Uterus (tissue), 4 donors: ENCODE results near the gene MYBPH. TPM values are rescaled to one million over a fixed set of nuclear protein-coding genes. Genes with fewer than 3 reads are reported as not detected.

ENCODE experiments used
- DNase-seq, 2 donors: peaks; one replicate each; pipeline ENCODE4 v3.0.0-alpha.2; 2019 to 2020
- H3K27ac ChIP-seq, 2 donors: fragments of 200-600 bp; sonication (generic); 1 replicate in 1 of 2; 2 replicates in 1 of 2; pipeline ENCODE4 v1.5.1; 2016 to 2018
- H3K27me3 ChIP-seq, 2 donors: fragments of 200-600 bp; sonication (generic); one replicate each; pipeline ENCODE4 v1.5.1; 2018 to 2019; ENCODE audit warnings: control low read depth in 1 of 2
- H3K36me3 ChIP-seq, 2 donors: fragments of 200-600 bp; sonication (generic); one replicate each; pipeline ENCODE4 v1.5.1; 2019; ENCODE audit warnings: control low read depth in 1 of 2
- H3K4me1 ChIP-seq, 2 donors: fragments of 200-600 bp; sonication (generic); one replicate each; pipeline ENCODE4 v1.5.1; 2018 to 2019; ENCODE audit warnings: control low read depth in 1 of 2
- H3K4me3 ChIP-seq, 2 donors: fragments of 200-600 bp; sonication (generic); 1 replicate in 1 of 2; 2 replicates in 1 of 2; pipeline ENCODE4 v1.5.1; 2018 to 2019; ENCODE audit warnings: mild to moderate bottlenecking in 1 of 2
- H3K9me3 ChIP-seq, 2 donors: fragments of 200-600 bp; sonication (generic); one replicate each; pipeline ENCODE4 v1.5.1; 2019; ENCODE audit warnings: control low read depth in 1 of 2
- POLR2A ChIP-seq, 2 donors: fragments of 450-650 bp; IDR thresholded peaks; one replicate each; pipeline ENCODE4 v1.6.1; 2016; ENCODE audit warnings: antibody characterized with exemption in 2 of 2, mild to moderate bottlenecking in 1 of 2, moderate library complexity in 1 of 2
- intact Hi-C: fragments of 100-400 bp; cut with DNase I; formaldehyde crosslinking; loops from one replicate; pipeline ENCODE4 v1.15.1; 2023; ENCODE audit warnings: low total_unique reads
- total RNA-seq, 4 donors: library from RNA; depleted of rRNA in 3 of 4; stranded (reverse); fragments of >200 nt in 3 of 4; gene quantifications; one replicate each; pipeline versions ENCODE4 v1.1.0 to v1.2.4, GENCODE V29; 2014 to 2023
- TF ChIP-seq, protein P1 (sequence below), 4 experiments: fragments of 200-600 bp in 2 of 4; fragments of 450-650 bp in 2 of 4; sonication (generic) in 2 of 4; IDR thresholded peaks; one replicate each; pipeline ENCODE4 v1.5.1; 2016 to 2019; ENCODE audit warnings: antibody characterized with exemption in 4 of 4, mild to moderate bottlenecking in 2 of 4, moderate library complexity in 1 of 4
- donor health status: DM: yes; HTN: yes; CAD: no.

Gene MYBPH
- total RNA-seq, 4 donors from 2014 or later = 0.64 TPM; not detected in 3

DNA sequence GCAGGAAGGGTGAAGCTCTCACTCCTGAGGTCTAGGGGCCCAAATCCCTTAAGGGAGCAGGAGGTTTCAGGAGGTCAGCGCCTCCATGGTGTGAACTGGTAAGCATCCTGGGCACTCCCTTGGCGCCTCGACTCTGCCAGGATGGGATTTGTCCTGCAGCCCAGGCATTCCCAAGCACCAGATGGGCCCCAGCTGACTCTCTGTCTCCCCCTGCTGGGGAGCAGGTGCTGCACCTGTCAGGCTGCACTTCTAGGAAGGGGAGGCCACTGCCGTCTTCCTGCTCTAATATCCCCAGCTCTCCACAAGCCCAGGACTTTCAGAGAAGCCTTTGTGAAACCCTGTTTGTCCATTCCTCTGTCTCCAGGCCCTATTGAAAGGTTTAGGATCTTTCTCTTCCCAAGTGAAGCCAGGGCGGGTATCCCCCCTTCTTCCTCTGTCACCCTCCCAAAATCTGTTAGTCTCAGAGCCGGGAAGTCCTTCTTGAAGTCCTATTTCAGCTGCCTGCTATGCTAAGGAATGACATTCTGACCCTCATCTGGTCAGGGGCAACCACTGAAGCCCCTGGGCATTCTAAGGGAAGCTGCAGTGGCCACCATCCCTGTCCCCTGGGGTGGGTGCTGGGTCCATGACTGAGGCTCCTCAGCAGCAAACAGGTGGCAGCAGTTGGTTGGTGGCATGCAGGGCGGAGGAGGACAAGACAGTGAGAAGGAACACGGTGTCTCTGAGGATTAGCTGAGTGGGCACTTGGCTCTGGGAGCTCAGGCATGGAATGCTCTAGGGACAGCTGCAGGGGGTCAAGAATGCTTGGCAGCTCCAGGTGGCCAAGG is 3.2 kb downstream of the MYBPH start:
- no peak for DNase-seq
- Histone ChIP-seq H3K27ac (no peak overlapping the region), H3K27me3 (no peaks in the 10 kb centered on the region), H3K9me3 (no peaks in the 10 kb centered on the region), H3K4me1 (no peaks in the 10 kb centered on the region), H3K4me3 (no peak overlapping the region), H3K36me3 (no peaks in the 10 kb centered on the region)
- no peak for TF ChIP-seq POLR2A (IDR thresholded peaks at IDR 0.05)
- TF ChIP-seq, protein P1, sequence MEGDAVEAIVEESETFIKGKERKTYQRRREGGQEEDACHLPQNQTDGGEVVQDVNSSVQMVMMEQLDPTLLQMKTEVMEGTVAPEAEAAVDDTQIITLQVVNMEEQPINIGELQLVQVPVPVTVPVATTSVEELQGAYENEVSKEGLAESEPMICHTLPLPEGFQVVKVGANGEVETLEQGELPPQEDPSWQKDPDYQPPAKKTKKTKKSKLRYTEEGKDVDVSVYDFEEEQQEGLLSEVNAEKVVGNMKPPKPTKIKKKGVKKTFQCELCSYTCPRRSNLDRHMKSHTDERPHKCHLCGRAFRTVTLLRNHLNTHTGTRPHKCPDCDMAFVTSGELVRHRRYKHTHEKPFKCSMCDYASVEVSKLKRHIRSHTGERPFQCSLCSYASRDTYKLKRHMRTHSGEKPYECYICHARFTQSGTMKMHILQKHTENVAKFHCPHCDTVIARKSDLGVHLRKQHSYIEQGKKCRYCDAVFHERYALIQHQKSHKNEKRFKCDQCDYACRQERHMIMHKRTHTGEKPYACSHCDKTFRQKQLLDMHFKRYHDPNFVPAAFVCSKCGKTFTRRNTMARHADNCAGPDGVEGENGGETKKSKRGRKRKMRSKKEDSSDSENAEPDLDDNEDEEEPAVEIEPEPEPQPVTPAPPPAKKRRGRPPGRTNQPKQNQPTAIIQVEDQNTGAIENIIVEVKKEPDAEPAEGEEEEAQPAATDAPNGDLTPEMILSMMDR (IDR thresholded peaks at IDR 0.05) = peak; percentile 40 to 53 (median 49)
- intact Hi-C loops = no loop called here

DNA sequence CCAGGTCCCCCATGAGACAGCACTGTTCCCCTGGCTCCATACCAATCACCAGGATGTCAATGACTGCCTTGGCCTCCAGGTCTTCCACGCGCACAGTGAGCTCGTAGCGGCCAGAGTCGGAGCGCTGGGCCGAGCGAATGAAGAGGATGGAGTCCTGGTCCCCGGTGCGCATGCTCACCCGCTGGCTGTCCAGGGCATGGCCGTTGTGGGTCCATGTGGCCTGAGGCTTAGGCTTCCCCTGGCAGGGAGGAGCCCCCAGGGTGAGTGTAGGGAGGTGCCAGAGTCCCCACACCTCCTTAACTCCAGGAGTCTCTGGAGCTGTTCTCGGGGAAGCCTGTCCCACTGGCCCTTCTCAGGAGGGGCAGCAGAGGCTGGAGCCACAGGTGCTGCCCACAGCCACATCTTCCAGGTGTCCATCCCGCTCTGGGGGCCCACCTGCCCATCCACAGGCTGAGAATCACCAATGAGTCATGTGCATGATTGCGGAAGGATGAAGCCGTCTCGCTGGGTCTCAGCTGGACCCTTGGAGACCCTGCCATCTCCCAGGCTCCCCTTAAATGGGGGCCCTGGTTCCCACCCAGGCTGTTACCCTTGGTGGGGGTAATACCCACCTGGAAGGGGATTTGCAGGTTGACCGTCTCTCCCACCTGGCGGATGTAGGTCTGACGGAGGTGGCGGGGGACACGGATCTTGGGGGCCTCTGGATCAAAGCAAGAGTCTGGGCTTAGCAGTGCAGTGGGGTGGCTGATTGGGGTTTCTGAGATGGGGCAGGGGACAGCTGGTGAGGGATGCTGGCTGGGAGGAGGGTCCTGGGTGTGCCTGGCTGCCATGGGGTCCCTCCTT is 4.1 kb downstream of the MYBPH start:
- Histone ChIP-seq H3K9me3 (no peaks in the 10 kb centered on the region), H3K27me3 (no peaks in the 10 kb centered on the region), H3K36me3 (no peaks in the 10 kb centered on the region), H3K27ac (no peak overlapping the region), H3K4me1 (no peaks in the 10 kb centered on the region), H3K4me3 (no peak overlapping the region)
- TF ChIP-seq POLR2A (IDR thresholded peaks at IDR 0.05) = no peak
- TF ChIP-seq, protein P1 (IDR thresholded peaks at IDR 0.05) = no peak
- no peak for DNase-seq
- intact Hi-C loops = no loop called here

DNA sequence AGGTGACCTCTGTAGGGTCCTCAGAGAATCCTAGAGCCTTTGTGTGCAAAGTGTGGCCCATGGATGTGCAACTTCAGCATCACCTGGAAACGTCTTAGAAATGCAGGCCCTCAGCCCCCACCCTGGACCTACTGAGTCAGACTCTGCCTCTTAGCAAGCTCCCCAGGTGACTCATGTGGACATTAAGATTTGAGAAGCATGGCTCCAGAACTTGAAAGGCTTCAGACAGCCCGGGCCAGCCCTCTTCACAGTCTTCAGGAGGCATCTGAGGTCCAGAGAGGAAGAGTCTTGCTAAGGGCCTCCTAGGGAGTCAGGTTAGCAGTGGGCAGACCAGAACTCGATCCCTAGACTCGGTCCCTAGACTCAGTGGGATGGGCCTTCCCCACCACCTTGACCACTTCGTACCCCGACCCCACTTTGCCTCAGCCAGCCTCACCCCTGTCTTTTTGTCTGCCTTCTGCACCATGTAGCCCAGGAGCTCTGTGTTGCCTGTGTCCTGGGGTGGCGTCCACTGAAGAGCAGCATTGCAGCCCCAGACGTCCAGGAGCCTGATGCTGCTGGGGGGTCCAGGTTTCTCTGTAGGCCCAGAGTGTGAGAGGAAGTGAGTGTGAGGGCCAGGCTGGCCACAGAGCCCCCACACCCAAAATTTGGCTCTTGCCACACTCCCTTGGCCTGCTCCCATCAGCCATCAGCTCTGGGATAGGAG is 4.8 kb downstream of the MYBPH start:
- Histone ChIP-seq H3K4me1 (no peaks in the 10 kb centered on the region), H3K9me3 (no peaks in the 10 kb centered on the region), H3K27ac (no peak overlapping the region), H3K4me3 (no peak overlapping the region), H3K36me3 (no peaks in the 10 kb centered on the region), H3K27me3 (no peaks in the 10 kb centered on the region)
- intact Hi-C loops = no loop called here
- TF ChIP-seq POLR2A (IDR thresholded peaks at IDR 0.05) = no peak
- no peak for DNase-seq

DNA sequence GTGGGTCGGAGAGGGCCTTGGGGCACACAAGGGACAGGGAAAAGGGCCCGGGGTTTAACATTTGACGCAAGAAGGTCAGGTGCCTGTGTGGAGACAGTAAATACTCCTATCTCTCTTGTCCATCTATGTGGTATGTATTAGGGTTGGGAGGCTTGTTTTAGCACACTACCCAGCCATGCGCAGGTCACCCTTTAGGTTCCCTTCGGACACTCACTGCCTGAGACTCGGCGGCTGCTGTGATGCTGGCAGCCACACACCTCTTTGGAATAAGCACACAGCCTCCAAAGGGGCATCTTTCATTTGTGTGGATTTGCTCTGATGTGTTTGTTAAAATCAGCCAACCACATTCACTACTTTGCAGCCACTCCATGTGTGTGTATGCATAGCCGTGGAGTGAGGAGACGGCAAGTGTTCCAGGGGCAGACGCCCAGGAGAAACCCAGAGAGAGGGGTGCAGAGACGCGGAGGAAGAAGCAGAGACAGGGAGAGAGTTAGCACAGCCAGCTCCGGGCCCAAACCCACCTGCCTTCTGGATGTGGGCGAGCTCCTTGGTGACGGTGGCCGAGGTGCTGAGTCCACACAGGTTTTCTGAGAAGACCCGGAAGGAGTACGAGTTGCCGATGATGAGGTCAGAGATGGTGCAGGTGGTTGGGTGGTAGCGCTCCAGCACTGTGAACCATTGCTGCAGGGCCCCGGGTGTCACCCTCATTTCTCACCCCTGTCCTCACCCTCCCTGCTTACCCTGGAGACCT is 5.7 kb downstream of the MYBPH start:
- Histone ChIP-seq H3K4me1 (no peaks in the 10 kb centered on the region), H3K9me3 (no peaks in the 10 kb centered on the region), H3K27me3 (no peaks in the 10 kb centered on the region), H3K36me3 (no peaks in the 10 kb centered on the region), H3K4me3 (no peak overlapping the region), H3K27ac (no peak overlapping the region)
- intact Hi-C loops = no loop called here
- DNase-seq = no peak
- TF ChIP-seq, protein P1 (IDR thresholded peaks at IDR 0.05) = no peak

DNA sequence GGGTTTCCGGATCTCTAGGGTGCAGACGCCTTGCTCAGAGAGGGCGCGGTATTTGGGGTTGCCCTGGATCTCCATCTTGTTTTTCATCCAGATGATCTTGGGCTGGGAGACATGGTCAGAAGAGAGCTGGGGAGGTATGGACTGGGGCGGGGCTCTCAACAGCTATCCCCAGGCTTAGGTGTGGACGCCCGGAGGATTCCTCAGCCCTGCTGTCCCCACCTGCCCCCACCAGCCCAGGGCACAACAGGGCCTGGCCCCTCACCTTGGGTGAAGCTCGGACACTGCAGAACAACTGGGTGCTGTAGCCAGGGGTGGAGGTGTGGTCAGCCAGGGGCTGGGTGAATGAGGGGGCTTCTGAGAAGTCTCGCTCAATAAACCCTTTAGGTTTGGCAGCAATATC is 6.6 kb downstream of the MYBPH start:
- Histone ChIP-seq H3K9me3 (no peaks in the 10 kb centered on the region), H3K27me3 (no peaks in the 10 kb centered on the region), H3K4me3 (no peak overlapping the region), H3K4me1 (no peaks in the 10 kb centered on the region), H3K36me3 (no peaks in the 10 kb centered on the region), H3K27ac (no peak overlapping the region)
- no peak for TF ChIP-seq POLR2A (IDR thresholded peaks at IDR 0.05)
- TF ChIP-seq, protein P1 (IDR thresholded peaks at IDR 0.05) = no peak
- no peak for DNase-seq
- intact Hi-C loops = no loop called here
